ENCODE data around the gene DEUP1.

DNA sequence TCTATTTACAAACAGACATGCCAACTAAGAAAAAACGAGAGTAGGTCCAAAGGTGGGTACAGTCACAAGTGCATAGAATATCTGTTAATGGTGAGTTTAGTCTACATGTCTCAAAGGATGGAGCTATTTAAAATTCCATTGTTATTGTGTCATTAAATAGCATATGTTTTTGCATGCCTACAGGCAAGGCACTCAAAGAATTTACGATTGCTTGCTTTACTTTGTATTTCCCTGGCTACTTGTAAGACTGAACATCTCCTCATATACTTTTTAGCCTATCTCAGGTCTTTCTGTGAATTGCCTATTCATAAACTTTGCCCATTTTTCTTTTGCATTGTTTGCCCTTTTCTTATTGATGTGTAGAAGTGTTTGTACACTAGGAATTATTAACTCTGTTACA, 39.7 kb downstream of the DEUP1 start:
- TF ChIP-seq CTCF (IDR thresholded peaks at IDR 0.05) (no peak), POLR2A (IDR thresholded peaks at IDR 0.05) (no peak)
